ENCODE data around the gene PI4KB.

The PI4KB gene

DNA sequence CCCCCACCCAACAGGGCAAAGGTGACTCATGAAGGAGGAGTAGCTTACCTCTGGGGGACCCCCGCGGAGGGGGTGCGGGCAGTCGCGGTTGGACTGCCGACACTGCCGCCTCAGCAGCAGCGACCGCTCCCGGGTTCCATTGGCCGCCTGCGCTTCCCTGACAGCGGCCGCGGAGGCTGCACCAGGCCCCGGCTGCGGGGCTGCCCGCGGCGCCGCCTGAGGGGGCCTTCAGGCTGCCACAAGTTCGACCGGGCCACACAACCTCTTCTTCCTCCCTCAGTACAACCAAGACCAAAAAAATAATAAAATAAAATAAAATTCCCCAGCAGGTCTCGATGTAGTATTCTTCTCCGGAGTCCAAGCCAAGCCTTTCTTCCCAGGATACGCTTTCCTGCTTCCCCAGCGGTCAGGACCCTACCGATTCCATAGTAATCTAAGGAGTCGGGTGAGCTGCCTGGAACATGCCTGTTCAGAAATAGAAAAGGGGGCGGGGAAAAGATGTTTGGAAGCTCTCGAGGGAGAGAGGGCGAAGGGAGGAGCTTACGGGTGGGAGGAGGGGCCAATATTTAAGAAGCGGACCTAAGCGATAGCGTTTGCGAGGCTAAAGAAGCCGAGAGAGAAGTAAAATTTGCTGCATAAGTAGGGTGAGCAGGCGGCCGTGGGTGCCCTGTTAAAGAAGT, at the start of gene PI4KB:
Gene PI4KB (minus strand): TSS at position 194 of the 680 bp plus-strand sequence. CDS start 10,935 bp downstream, outside the sequence.
- H3K4me1 Mint-ChIP-seq (ENCODE audit: low read depth), result peaks cover 28% of the 10 kb centered on the region
- no peaks in the 10 kb centered on the region for H3K27me3 Mint-ChIP-seq (ENCODE audit: low read depth)
- peak within 1 kb of the TSS; percentile 98 for H3K4me3 Mint-ChIP-seq
- peaks cover 29% of the 10 kb centered on the region for H3K36me3 Mint-ChIP-seq (ENCODE audit: low read depth)
- peak within 1 kb of the TSS; percentile 99 for H3K27ac Mint-ChIP-seq
- no peaks in the 10 kb centered on the region for H3K9me3 Mint-ChIP-seq

DNA sequence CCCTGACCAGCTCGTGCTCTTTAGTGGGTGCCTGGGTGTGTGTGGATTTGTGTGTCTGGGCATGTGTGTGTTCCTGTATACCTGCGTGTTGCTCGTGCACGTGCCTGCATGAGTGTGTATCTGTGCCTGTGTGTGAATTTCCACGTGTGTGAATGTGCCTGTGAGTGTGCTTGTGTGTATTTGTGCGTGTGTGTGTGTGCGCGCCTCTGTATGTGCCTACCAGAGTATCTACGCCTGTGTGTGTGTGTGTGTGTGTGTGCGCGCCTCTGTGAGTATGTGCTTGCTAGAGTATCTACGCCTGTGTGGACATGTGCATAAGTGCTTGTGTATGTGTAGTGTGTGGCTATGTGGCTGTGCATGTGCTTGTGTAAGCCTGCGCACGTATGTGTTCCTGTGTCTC, 46.0 kb upstream of the PI4KB start:
- Mint-ChIP-seq H3K36me3 (ENCODE audit: low read depth) (no peaks in the 10 kb centered on the region), H3K27me3 (ENCODE audit: low read depth) (peaks cover 12% of the 10 kb centered on the region), H3K4me1 (ENCODE audit: low read depth) (peaks cover 2% of the 10 kb centered on the region), H3K27ac (no peak overlapping the region), H3K9me3 (no peaks in the 10 kb centered on the region), H3K4me3 (no peak overlapping the region)

DNA sequence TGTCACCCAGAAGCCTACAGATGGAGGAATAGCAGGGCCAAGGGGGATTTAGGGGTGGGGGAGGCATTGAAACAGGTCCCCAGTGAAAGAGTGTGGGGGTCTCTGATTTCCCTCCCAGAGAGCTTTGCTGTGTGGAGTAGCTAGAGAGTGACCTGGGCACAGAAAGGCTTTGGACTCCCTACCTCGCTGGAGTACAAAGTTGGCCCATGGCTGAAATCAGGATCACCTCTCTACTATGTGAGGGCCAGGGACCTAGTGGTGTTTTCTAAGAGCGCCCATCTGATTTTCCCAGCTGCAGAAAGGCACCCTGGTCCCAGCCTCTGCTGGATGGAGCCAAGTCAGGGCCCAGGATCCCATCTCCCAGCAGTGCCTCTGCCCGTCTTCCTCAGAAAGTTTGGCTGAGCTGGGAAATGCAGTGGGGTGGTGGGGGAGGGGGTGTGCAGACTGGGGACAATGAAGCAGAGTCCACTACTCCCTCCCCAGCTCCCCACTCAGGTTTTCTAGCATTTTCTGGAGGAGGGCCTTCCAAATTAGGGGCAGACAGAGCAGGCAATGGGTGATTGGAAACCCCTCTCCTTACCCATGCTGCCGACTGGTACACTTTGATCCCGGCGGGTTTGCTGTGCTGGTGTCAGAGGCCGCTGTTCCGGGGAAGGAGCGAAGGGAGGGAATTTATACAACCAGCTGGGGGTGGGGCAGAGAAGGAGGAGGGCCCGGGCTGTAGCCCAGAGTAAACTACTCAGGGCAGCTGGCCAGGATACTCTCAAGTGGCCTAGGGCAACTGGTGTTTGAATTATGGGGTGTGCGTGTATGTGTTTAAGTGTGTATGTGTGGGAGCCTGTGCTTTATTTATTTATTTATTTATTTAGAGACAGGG, 45.1 kb upstream of the PI4KB start, which contains the start of gene SELENBP1:
Gene SELENBP1 (minus strand): TSS at position 648 of the 877 bp plus-strand sequence. CDS start 64 bp downstream, at position 584.
- H3K4me3 Mint-ChIP-seq, result no peak within 1 kb of the TSS
- peaks cover 9% of the 10 kb centered on the region for H3K27me3 Mint-ChIP-seq (ENCODE audit: low read depth)
- H3K27ac Mint-ChIP-seq, result no peak within 1 kb of the TSS
- no peaks in the 10 kb centered on the region for H3K36me3 Mint-ChIP-seq (ENCODE audit: low read depth)
- H3K9me3 Mint-ChIP-seq, result no peaks in the 10 kb centered on the region
- peaks cover 2% of the 10 kb centered on the region for H3K4me1 Mint-ChIP-seq (ENCODE audit: low read depth)

DNA sequence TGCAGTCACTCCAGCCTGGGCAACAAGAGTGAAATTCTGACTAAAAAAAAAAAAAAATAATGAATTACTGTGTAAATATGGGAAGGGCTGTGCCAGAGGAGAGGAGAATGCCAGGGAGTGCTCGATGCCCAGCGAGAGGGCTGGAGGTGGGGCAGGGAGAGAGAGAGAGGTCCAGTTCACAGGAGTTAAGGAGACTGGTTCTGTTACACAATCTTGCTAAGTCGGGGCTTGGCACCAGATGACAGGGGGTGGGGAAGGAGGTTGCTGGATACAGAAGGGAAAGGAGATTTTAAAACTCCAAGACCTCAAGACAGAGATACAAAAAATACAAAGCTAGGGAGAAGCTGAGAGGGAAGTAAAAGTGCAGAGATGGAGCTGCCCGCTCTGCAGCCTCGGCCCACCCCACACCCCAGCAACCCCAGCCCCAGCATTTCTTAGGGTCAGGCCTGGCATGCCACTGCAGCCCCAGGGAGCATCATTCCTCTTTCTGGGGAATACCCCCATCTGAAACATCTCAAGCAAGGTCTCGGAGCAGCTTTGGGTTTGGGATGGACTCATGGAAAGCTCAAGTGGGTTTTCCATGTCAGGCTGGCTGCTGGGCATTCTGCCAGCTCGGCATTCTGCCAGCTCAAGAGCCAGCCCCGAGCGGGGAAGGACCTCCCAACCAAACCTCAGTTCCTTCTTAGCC, 44.3 kb upstream of the PI4KB start:
- H3K27ac Mint-ChIP-seq, result no peak overlapping the region
- H3K36me3 Mint-ChIP-seq (ENCODE audit: low read depth), result no peaks in the 10 kb centered on the region
- peaks cover 2% of the 10 kb centered on the region for H3K4me1 Mint-ChIP-seq (ENCODE audit: low read depth)
- peaks cover 5% of the 10 kb centered on the region for H3K27me3 Mint-ChIP-seq (ENCODE audit: low read depth)
- H3K4me3 Mint-ChIP-seq, result no peak overlapping the region
- no peaks in the 10 kb centered on the region for H3K9me3 Mint-ChIP-seq

DNA sequence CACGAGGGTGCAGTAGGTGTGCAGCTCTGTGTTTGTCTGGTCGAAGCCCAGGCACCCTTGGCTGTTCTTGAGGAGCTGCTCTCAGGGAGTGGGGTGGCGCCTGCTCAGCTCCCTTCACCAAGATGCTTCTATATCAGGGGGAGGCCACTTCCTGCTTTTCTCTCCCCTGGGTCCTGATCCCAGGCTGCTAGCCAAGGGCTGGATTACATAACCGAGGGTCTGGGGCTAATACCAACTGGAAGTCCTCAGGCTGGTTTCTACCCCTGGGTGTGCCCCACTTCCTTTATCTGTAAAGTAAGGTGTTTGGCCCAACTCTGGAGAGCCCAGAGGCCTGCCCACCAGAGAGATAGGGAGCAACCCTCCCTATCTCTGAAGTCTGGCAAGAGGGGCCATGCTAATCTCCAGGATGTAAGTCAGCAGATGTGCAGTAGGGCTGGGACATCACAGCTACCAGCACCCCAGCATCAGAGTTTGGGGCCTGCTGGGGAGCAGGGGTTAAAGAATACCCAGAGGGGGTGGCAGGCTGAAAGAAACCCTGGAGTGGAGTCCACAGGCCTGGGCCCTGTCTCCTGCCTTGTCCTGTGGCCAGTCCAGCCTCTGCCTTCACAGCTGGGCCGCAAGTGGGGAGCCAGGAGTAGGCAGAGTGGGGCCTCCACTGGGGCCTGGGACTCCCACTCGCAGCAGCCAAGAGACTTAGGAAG, 43.1 kb upstream of the PI4KB start:
- Mint-ChIP-seq H3K27me3 (ENCODE audit: low read depth) (peaks cover 2% of the 10 kb centered on the region), H3K36me3 (ENCODE audit: low read depth) (no peaks in the 10 kb centered on the region), H3K4me1 (ENCODE audit: low read depth) (peaks cover 2% of the 10 kb centered on the region), H3K27ac (no peak overlapping the region), H3K4me3 (no peak overlapping the region), H3K9me3 (no peaks in the 10 kb centered on the region)

DNA sequence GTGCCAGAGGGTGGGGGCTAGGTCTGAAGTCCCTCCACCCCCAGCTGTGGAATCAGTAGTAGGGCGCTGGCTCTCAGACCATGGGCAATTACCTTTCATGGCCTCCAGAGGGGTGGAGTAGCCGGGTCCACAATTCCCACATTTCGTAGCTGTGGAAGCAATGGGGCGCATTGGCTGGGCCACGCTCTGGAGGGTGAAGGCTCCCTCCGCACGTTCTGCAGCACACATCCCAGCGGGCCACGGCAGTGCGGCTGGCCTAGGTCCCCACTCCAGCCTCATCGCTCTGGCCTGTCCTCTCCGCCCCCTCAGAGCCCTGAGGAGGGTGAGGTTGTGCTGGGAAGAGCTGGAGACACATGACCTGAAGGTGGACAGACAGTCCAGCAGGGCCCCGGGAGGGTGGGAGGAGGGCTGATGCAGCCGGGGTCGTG, 42.4 kb upstream of the PI4KB start:
- H3K36me3 Mint-ChIP-seq (ENCODE audit: low read depth), result no peaks in the 10 kb centered on the region
- H3K27me3 Mint-ChIP-seq (ENCODE audit: low read depth), result no peaks in the 10 kb centered on the region
- no peaks in the 10 kb centered on the region for H3K9me3 Mint-ChIP-seq
- H3K4me1 Mint-ChIP-seq (ENCODE audit: low read depth), result peaks cover 2% of the 10 kb centered on the region
- no peak overlapping the region for H3K4me3 Mint-ChIP-seq
- no peak overlapping the region for H3K27ac Mint-ChIP-seq

DNA sequence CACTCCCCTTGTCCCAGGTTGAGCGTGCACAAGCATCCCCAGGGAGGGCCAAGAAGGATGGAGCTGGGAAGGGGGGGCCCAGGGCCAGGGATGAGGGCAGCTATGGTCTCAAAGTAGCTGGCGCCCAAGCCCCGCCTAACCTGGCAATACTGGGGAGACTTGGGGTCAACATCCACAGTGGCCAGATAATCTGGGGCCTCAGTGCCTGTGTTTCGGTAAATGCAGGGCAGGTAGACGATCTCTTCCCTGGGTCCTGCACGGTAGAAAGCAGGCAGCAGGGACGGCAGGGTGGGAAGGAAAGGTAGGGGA, 42.0 kb upstream of the PI4KB start:
- Mint-ChIP-seq H3K4me3 (no peak overlapping the region), H3K27me3 (ENCODE audit: low read depth) (no peaks in the 10 kb centered on the region), H3K36me3 (ENCODE audit: low read depth) (no peaks in the 10 kb centered on the region), H3K27ac (no peak overlapping the region), H3K4me1 (ENCODE audit: low read depth) (peaks cover 2% of the 10 kb centered on the region), H3K9me3 (no peaks in the 10 kb centered on the region)

DNA sequence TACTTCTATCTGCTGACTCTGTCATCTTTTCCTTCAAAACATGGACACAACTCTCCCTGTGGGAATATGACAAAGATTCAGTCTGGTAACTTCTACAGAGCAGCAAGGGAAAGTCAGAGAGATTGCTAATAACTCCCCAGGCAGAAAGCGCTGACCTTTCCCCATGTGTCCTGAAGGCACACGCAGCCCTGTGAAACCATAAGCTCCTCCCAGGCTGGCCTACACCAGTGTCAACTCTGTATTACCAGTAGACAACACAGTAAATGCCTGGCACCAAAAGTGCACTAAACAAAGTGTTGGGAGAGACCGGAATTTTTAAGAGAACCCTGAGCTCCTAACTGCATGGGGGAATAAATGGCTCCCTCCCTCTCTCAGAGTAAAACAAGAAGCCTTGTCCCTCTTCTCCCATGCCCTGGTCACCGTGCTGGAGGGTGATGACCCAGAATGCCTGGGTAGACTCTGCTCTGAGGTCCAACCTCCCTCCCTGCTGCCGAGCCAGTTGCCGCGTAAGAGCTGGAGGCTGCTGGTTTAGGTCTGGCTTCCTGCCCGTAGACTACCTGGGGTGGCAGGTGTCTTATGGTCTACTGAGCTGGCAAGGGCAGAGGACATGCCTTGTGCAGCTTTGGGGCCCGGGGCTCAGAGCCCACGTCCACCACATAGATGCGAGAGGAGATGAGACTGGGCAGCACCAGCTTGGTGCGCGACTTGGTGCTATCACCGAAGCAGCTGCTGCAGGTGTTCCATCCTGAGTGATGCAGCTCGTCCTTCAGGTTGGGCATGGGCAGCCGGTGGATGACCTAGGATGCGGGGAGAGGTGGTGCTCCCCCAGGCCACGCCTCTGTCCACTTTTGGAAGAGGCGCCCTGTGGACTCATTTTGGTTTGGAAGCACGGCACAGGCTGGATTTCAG, 41.4 kb upstream of the PI4KB start:
- Mint-ChIP-seq H3K9me3 (peaks cover 3% of the 10 kb centered on the region), H3K27ac (no peak overlapping the region), H3K4me1 (ENCODE audit: low read depth) (no peaks in the 10 kb centered on the region), H3K27me3 (ENCODE audit: low read depth) (no peaks in the 10 kb centered on the region), H3K36me3 (ENCODE audit: low read depth) (no peaks in the 10 kb centered on the region), H3K4me3 (no peak overlapping the region)

DNA sequence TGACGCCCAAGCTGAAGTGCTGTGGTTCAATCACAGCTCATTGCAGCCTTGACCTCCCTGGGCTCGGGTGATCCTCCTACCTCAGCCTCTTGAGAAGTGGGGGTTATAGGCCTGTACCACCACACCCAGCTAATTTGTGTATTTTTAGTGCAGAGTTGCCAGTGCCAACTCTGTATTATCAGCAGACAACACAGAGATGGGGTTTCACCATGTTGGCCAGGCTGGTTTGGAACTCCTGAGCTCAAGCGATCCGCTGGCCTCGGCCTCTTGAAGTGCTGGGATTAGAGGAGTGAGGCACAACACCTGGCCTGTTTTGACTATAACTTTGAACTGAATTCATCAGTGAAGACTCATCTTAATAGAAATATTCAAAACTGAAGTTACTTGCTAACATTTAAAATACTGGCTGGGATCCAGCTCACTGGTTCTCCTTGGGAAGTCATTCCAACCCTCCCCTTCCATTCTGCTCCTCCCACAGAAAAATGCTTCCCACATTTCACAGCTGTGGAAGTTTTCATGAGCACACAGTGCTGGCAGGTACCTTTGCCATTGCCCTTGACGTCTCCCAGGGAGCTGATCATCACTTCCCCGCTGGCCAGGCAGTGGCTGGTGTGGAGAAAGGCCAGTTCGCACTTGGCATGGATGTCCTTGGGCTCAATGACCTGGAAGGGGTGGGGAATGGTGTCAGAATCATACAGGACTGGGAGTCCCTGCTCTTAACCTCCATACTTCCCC, 40.6 kb upstream of the PI4KB start:
- Mint-ChIP-seq H3K27ac (no peak overlapping the region), H3K27me3 (ENCODE audit: low read depth) (no peaks in the 10 kb centered on the region), H3K4me3 (no peak overlapping the region), H3K4me1 (ENCODE audit: low read depth) (no peaks in the 10 kb centered on the region), H3K9me3 (peaks cover 11% of the 10 kb centered on the region), H3K36me3 (ENCODE audit: low read depth) (no peaks in the 10 kb centered on the region)

DNA sequence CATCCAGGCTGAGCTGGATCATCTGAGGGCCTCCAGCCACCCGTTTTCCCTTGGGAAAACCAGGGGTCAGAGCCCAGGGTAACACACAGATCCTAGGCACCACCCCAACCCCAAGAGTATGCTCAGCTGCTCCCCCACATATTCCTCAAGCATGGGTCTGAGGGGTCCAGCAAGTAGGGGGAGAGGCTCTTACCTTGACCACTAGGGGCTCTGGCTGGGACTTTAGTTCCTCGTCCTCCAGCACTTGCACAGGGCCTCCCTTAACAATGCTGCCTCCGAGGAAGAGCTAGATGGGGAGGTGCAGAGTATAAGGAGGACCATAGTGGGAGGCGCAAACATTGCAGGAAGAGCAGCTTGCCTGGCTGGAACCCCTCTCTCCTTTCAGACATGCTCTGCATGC, 37.8 kb upstream of the PI4KB start:
- Mint-ChIP-seq H3K4me1 (ENCODE audit: low read depth) (no peaks in the 10 kb centered on the region), H3K4me3 (no peak overlapping the region), H3K36me3 (ENCODE audit: low read depth) (peaks cover 4% of the 10 kb centered on the region), H3K27ac (no peak overlapping the region), H3K9me3 (peaks cover 30% of the 10 kb centered on the region), H3K27me3 (ENCODE audit: low read depth) (no peaks in the 10 kb centered on the region)

DNA sequence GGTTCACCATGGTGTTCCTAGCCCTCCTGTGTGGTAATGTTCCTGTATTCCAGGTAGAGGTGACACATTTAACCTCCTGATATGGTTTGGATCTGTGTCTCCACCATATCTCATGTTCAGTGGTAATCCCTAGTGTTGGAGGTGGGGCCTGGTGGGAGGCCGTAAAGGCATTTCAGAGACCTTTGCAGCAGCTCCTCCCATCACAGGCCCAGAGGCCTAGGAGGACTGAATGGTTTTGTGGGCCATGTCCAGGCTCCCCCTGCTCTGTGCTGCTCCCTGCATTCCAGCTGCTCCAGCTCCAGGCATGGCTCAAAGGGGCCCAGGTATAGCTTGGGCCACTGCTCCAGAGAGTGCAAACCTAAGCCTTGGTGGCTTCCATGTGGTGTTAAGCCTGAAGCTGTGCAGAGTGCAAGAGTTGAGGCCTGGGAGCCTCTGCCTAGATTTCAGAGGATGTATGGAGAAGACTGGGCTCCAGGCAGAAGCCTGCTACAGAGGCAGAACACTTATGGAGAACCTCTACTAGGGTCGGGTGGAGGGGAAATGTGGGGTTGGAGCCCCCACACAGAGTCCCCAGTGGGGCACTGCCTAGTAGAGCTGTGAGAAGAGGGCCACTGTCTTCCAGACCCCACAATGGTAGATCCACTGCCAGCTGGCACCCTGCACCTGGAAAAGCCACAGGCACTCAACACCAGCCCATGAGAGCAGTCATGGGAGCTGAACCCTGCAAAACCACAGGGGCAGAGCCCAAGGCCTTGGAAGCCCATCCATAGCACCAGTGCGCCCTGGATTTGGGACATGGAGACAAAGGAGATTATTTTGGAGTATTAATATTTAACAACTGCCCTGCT, 35.3 kb upstream of the PI4KB start:
- Mint-ChIP-seq H3K27ac (no peak overlapping the region), H3K9me3 (peaks cover 30% of the 10 kb centered on the region), H3K4me3 (no peak overlapping the region), H3K36me3 (ENCODE audit: low read depth) (peaks cover 4% of the 10 kb centered on the region), H3K4me1 (ENCODE audit: low read depth) (no peaks in the 10 kb centered on the region), H3K27me3 (ENCODE audit: low read depth) (no peaks in the 10 kb centered on the region)

DNA sequence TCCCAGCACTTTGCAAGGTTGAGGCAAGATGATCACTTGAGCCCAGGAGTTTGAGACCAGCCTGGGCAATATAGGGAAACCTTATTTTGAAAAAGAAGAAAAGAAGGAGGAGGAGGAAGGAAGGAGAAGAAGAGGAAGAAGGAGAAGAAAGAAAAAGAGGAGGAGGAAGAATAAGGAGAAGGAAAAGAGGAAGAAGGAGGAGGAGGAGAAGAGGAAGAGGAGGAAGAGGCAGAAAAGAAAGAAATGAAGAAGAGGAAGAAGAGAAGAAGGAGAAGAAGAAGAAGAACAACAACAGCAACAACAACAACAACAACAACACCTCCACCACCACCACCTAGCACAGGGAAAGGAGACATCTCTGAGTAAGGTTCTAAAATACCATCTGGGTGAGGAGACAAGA, 34.7 kb upstream of the PI4KB start:
- no peaks in the 10 kb centered on the region for H3K4me1 Mint-ChIP-seq (ENCODE audit: low read depth)
- H3K27me3 Mint-ChIP-seq (ENCODE audit: low read depth), result no peaks in the 10 kb centered on the region
- no peak overlapping the region for H3K4me3 Mint-ChIP-seq
- H3K36me3 Mint-ChIP-seq (ENCODE audit: low read depth), result peaks cover 4% of the 10 kb centered on the region
- no peak overlapping the region for H3K27ac Mint-ChIP-seq
- H3K9me3 Mint-ChIP-seq, result peaks cover 30% of the 10 kb centered on the region
